Measurements from ENCODE around the gene TNNT1.

Gene TNNT1

DNA sequence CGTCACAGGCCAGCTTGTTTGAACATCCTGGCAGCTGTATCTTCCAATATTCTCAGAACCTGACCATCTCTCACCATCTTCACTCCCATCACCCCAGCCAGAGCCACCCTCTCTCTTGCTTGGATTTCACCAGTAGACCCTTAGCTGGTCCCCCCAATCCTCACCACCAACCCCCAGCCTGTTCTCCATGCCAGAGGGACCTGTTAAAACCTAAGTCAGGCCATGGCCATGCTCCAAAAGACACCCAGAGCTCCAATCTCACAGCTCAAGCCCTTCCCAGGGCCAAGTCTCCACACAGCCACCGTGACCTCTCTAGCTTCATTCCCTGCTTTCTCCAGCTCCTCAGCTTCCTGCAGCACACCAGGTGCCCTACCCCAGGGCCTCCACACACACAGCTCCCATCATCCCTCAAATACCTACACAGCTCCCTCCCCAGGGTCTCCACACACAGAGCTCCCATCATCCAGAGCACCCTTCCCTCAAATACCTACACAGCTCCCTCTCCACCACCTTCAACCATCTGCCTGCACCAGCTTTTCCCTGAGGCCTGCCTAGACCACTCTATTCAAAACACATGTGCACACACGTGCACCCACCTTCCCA is 59.6 kb downstream of the TNNT1 start:
- peaks cover 0 to 34% of the 10 kb centered on the region in 2 experiments; a peak in 2 of 3 replicates for H3K36me3 ChIP-seq (ENCODE audit: control insufficient read depth in 2 of 2, insufficient read depth in 1 of 2, low read length in 2 of 2)
- CTCF ChIA-PET, result interaction anchor here (0.5 to 3.6 kb wide), 22 partner anchors 9 to 796 kb away, joined by 3 to 35 read pairs (median 6); partner anchors contain the start of genes DNAAF3, PPP1R12C and RDH13
- POLR2A ChIA-PET, result interaction anchor here (0.6 to 2.0 kb wide), 6 partner anchors 9 to 529 kb away, joined by 3 to 13 read pairs (median 4); partner anchors contain the start of genes PPP1R12C and RDH13

DNA sequence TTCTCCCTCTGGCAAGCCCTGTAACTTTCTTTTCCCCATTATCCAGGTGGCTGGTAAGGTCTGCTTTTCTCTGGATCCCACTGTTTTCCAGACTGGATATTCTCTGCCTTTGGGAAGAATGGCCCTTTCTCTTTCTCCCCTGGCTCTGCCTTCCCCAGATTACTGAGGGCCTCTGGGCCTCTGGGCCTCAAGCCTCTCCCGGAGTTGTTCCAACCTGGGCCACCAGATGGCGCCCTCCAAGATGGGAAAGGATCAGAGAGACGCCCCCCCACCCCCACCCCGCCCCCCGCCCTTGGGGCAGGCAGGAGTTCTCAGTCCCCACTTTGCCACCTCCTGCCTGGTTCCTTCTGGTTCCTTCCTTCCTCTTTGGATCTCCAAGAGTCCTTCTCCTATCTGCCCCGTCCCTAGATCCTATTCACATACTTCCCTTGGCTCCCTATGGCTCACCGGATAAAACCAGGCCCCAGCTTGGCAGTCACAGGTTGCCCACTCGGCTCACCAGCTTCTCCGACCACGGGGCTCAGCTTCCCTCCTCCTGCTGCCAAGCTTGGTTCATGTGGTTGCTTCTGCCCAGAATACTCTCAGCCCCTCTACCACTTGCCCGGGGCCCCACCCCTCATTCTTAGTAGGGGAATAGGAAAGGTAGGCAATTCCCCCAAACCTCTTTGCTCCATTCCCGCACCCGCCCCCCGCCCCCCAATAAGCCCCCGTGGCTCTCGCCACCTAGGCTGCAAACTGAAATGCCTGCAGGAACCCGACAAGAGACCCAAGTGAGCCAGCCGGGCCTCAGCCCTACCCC is 60.3 kb downstream of the TNNT1 start:
- Histone ChIP-seq H3K36me3 (ENCODE audit: control insufficient read depth in 2 of 2, insufficient read depth in 1 of 2, low read length in 2 of 2) (peaks cover 0 to 32% of the 10 kb centered on the region in 2 experiments; a peak in 2 of 3 replicates), H3K4me1 (ENCODE audit: control insufficient read depth, insufficient read depth, low read length) (no peaks in the 10 kb centered on the region), H3K4me3 (ENCODE audit: low read depth, low read length) (no peak overlapping the region), H3K9me3 (ENCODE audit: control insufficient read depth, insufficient read depth, low read depth, low read length) (no peaks in the 10 kb centered on the region), H3K27ac (ENCODE audit: extremely low read depth, low read depth, low read length) (no peak overlapping the region)
- TF ChIP-seq ZNF544 (tag by site-specific recombination; IDR thresholded peaks at IDR 0.05) (no peak), PRDM1 (tag by site-specific recombination; IDR thresholded peaks at IDR 0.05) (peak; percentile 25; the same call in 1 of the 2 replicates)
- POLR2A ChIA-PET, result interaction anchor here (0.6 to 2.0 kb wide), 6 partner anchors 8 to 1220 kb away, joined by 3 to 13 read pairs (median 5); partner anchors contain the start of genes PPP1R12C and RDH13
- CTCF ChIA-PET, result interaction anchor here (0.5 to 3.6 kb wide), 34 partner anchors 8 to 797 kb away, joined by 3 to 35 read pairs (median 4); partner anchors contain the start of genes DNAAF3, PPP1R12C and TMEM238

More for the DNA sequence above, 59.6 kb downstream of the TNNT1 start:
- TF ChIP-seq ZNF398 (tag by site-specific recombination; IDR thresholded peaks at IDR 0.05), result no peak
- TF ChIP-seq ZNF600 (tag by site-specific recombination; IDR thresholded peaks at IDR 0.05), result 0 out of 2 replicates have a peak, but pooled peaks have one; percentile 16
- Histone ChIP-seq H3K4me3 (ENCODE audit: low read depth, low read length) (no peak overlapping the region), H3K9me3 (ENCODE audit: control insufficient read depth, insufficient read depth, low read depth, low read length) (no peaks in the 10 kb centered on the region), H3K4me1 (ENCODE audit: control insufficient read depth, insufficient read depth, low read length) (no peaks in the 10 kb centered on the region), H3K27ac (ENCODE audit: extremely low read depth, low read depth, low read length) (no peak overlapping the region)

DNA sequence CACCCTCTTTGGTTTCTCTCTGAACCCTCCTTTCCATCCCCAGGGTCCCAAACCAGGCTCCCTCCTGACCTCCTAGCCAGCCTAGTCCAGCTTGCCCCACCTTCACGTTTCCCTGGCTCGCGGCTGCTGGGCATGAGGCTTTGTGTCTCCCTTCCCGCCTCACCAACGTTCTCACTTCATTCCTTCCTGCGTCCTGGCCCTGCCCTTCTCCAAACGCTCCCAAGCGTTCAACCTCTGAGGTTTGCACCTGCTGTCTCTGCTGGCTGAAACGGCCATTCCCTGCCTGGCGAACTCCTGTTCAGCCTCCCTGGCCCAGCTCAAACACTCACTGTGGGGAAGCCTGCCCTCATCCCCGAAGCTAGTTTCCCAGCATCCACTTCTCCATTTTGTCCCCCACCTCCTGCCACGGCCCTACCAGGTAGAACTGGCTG is 61.0 kb downstream of the TNNT1 start:
- no peaks in the 10 kb centered on the region for H3K4me1 ChIP-seq (ENCODE audit: control insufficient read depth, insufficient read depth, low read length)
- peaks cover 0 to 32% of the 10 kb centered on the region in 2 experiments; a peak in 2 of 3 replicates for H3K36me3 ChIP-seq (ENCODE audit: control insufficient read depth in 2 of 2, insufficient read depth in 1 of 2, low read length in 2 of 2)
- POLR2A ChIA-PET, result interaction anchor here (1.9 to 2.0 kb wide), 2 partner anchors 25 to 29 kb away, joined by 4 to 13 read pairs; partner anchors contain the start of genes PPP1R12C and RDH13
- no peak overlapping the region for H3K27ac ChIP-seq (ENCODE audit: extremely low read depth, low read depth, low read length)
- H3K4me3 ChIP-seq (ENCODE audit: low read depth, low read length), result no peak overlapping the region
- no peaks in the 10 kb centered on the region for H3K9me3 ChIP-seq (ENCODE audit: control insufficient read depth, insufficient read depth, low read depth, low read length)
- CTCF ChIA-PET, result interaction anchor here (0.6 to 3.6 kb wide), 24 partner anchors 7 to 669 kb away, joined by 3 to 35 read pairs (median 6); partner anchors contain the start of genes PPP1R12C and TMEM238
- TF ChIP-seq ZNF544 (tag by site-specific recombination; IDR thresholded peaks at IDR 0.05) (no peak), ZBTB7A (tag by site-specific recombination; IDR thresholded peaks at IDR 0.05; ENCODE audit: low read depth) (no peak), ZNF266 (tag by site-specific recombination; IDR thresholded peaks at IDR 0.05; ENCODE audit: low read depth) (no peak), MYNN (tag by site-specific recombination; IDR thresholded peaks at IDR 0.05; ENCODE audit: borderline replicate concordance) (no peak), ZNF416 (tag by site-specific recombination; IDR thresholded peaks at IDR 0.05) (no peak), WT1 (tag by site-specific recombination; IDR thresholded peaks at IDR 0.05) (no peak), ZNF585B (tag by site-specific recombination; IDR thresholded peaks at IDR 0.05) (no peak), ZNF791 (tag by site-specific recombination; IDR thresholded peaks at IDR 0.05) (no peak), ZIC2 (tag by site-specific recombination; IDR thresholded peaks at IDR 0.05) (no peak), ZNF280C (tag by site-specific recombination; IDR thresholded peaks at IDR 0.05) (no peak), ZBTB10 (tag by site-specific recombination; IDR thresholded peaks at IDR 0.05) (no peak), ZNF626 (tag by site-specific recombination; IDR thresholded peaks at IDR 0.05) (no peak), ZNF837 (tag by site-specific recombination; IDR thresholded peaks at IDR 0.05) (no peak), ZNF521 (tag by site-specific recombination; IDR thresholded peaks at IDR 0.05) (no peak)
- TF ChIP-seq, protein P1, sequence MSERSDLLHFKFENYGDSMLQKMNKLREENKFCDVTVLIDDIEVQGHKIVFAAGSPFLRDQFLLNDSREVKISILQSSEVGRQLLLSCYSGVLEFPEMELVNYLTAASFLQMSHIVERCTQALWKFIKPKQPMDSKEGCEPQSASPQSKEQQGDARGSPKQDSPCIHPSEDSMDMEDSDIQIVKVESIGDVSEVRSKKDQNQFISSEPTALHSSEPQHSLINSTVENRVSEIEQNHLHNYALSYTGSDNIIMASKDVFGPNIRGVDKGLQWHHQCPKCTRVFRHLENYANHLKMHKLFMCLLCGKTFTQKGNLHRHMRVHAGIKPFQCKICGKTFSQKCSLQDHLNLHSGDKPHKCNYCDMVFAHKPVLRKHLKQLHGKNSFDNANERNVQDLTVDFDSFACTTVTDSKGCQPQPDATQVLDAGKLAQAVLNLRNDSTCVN (tag by site-specific recombination; optimal IDR thresholded peaks at IDR 0.05), result no peak
